Coronary artery (tissue), 2 donors: ENCODE measurements around the gene NR4A3.

Source experiments
- DNase-seq: peaks from one replicate; pipeline ENCODE4 v3.0.0-alpha.2; 2017; ENCODE audit warnings: low spot score
- H3K27ac ChIP-seq, 2 donors: fragments of 200-600 bp; sonication (generic); one replicate each; pipeline ENCODE4 v1.5.1; 2016 to 2019
- H3K4me3 ChIP-seq: fragments of 200-600 bp; sonication (generic); 2 replicates; pipeline ENCODE4 v1.5.1; 2016; ENCODE audit warnings: mild to moderate bottlenecking, moderate library complexity
- TF ChIP-seq, protein P1 (sequence below): fragments of 200-600 bp; sonication (generic); IDR thresholded peaks from one replicate; pipeline ENCODE4 v1.5.1; 2019; ENCODE audit warnings: antibody characterized with exemption

The NR4A3 gene

DNA sequence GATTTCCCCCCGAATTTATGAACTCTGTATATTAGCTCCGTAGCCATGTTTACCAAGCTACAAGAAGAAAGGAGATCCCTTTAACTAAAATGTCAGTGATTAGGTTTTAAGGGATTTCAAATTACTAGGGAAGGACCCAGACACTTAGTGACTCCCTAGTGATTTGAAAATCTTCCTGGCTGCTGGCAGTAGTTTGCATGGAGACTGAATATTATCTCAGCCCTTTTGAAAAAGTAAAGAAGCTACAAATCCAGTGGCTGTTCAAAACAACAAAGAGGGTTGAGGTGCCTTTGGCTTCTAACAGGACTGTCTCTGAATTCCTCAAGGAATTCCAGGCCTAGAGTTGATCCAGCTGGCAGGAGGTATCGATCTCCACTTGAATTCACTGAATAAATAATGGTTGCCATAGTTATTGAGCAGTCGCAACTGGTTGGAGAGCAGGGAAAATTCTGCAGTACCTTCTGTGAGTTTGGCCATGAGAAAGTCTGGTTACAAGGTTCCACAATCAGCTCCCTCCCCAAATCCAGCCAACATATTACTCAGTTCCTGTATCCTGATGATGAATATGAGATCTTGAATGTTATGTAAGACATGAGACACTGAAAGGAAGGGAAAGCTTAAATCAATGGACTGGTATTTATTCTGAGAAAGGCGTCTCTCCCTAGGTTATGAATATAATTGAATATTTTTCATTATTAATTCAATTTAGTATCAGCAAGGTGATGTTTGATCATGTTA, 37.7 kb downstream of the NR4A3 start:
- H3K27ac ChIP-seq = no peak overlapping the region
- TF ChIP-seq, protein P1, sequence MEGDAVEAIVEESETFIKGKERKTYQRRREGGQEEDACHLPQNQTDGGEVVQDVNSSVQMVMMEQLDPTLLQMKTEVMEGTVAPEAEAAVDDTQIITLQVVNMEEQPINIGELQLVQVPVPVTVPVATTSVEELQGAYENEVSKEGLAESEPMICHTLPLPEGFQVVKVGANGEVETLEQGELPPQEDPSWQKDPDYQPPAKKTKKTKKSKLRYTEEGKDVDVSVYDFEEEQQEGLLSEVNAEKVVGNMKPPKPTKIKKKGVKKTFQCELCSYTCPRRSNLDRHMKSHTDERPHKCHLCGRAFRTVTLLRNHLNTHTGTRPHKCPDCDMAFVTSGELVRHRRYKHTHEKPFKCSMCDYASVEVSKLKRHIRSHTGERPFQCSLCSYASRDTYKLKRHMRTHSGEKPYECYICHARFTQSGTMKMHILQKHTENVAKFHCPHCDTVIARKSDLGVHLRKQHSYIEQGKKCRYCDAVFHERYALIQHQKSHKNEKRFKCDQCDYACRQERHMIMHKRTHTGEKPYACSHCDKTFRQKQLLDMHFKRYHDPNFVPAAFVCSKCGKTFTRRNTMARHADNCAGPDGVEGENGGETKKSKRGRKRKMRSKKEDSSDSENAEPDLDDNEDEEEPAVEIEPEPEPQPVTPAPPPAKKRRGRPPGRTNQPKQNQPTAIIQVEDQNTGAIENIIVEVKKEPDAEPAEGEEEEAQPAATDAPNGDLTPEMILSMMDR = no peak
- DNase-seq = no peak
- H3K4me3 ChIP-seq = no peak overlapping the region

DNA sequence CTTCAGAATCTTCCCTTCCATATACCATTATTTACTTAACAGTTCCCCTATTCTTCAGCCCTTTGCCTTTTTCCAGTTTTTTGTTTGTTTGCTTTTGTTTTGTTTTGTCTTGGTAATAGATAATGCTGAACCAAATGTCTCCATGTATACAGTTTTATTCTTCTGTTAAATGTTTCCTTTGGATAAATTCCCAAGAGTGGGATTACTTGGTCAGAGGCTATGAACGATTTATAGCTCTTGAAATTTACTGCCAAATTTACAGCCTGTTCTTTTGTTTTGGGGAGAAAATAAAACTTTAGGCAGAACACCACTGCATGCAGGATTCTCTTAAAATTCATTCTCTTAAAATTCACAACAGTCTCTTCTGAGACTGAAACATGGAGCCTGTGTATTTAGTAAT, 38.6 kb downstream of the NR4A3 start:
- Histone ChIP-seq H3K4me3 (no peak overlapping the region), H3K27ac (no peak overlapping the region)
- no peak for DNase-seq
- TF ChIP-seq, protein P1 = no peak

DNA sequence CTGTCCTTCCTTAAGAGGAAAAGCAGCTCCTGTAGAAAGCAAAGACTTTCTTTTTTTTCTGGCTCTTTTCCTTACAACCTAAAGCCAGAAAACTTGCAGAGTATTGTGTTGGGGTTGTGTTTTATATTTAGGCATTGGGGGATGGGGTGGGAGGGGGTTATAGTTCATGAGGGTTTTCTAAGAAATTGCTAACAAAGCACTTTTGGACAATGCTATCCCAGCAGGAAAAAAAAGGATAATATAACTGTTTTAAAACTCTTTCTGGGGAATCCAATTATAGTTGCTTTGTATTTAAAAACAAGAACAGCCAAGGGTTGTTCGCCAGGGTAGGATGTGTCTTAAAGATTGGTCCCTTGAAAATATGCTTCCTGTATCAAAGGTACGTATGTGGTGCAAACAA, 42.3 kb downstream of the NR4A3 start:
- DNase-seq = no peak

DNA sequence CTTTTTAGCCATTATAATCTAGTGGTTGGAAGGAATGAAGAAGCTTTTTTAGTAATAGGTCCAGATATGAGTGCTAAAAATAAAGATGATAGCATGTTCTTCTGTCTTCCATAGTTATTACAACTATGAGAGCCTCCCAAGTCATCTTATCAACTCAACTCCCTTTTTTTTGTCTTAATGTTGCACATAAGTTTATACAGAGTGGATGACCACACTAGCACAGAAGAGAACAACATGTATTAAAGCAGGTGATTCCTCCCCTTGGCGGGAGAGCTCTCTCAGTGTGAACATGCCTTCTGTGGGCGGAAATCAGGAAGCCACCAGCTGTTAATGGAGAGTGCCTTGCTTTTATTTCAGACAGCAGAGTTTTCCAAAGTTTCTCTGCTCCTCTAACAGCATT, 44.7 kb downstream of the NR4A3 start:
- H3K27ac ChIP-seq = no peak overlapping the region
- TF ChIP-seq, protein P1 = no peak
- no peak overlapping the region for H3K4me3 ChIP-seq
- DNase-seq = no peak

More for the DNA sequence above, 42.3 kb downstream of the NR4A3 start:
- Histone ChIP-seq H3K27ac (no peak overlapping the region), H3K4me3 (no peak overlapping the region)
- TF ChIP-seq, protein P1 = no peak

DNA sequence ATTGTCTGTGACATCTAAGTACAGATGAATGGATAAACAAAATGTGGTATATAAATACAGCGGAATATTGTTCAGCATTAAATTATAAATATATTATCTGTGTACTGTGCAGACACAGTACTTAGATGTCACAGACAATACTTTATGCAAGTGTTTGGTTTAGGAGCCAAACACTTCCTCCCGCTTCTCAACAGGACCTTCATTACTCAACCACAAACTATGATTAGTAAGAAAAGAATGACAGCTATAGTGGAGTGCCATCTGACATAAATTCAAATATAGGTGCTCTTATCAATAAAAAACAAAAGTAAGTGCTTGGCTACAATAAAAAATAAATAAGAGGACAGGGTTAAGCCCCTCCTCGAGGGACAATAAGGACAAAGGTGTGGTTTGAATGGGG, 45.9 kb downstream of the NR4A3 start:
- TF ChIP-seq, protein P1 = no peak
- Histone ChIP-seq H3K4me3 (no peak overlapping the region), H3K27ac (no peak overlapping the region)
- no peak for DNase-seq

DNA sequence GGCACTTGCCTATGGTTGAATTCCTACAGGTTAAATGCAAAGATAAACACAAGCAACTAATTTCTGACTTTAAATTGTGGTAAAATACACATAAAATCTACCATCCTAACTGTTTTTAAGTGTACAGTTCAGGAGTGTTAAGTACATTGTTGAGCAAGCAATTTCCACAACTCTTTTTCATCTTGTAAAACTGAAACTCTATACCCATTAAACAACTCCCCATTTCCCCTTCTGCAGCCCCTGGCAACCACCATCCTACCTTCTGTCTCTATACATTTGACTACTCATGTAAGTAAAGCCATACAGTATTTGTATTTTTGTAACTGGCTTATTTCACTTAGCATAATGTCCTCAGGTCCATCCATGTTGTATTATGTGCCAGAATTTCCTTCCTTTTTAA, 46.3 kb downstream of the NR4A3 start:
- TF ChIP-seq, protein P1 = no peak
- no peak for DNase-seq
- no peak overlapping the region for H3K4me3 ChIP-seq
- no peak overlapping the region for H3K27ac ChIP-seq

DNA sequence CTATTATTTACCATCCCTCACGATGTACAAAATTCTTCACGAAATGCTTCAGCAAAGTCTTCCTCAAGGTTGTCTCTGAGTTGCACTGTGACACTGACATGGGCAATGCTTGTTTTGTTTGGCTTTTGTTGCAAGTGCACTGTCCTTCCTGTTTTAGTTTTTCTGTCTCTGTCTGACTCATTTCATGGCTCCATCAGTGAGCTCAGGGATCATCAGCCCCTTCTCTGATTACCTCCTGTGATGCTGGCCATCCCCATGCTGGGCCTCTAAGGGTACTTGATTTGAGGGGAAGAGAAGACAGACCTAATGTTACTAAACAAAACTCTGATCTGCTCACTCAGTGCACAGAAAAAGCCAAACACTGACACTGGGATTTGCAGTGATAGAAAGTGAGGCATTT, 47.2 kb downstream of the NR4A3 start:
- TF ChIP-seq, protein P1 = no peak
- no peak overlapping the region for H3K4me3 ChIP-seq
- DNase-seq = no peak
- H3K27ac ChIP-seq = no peak overlapping the region
